ENCODE data around the gene CLSTN2. TPM values are rescaled to one million over a fixed set of nuclear protein-coding genes. Genes with fewer than 3 reads are reported as not detected.

Gene CLSTN2
- total and polyA plus RNA-seq, 2 of the 4 experiments (the other 2 are of a cell fraction): under 0.01 to 0.07 TPM

- intact Hi-C loops (cut with micrococcal nuclease): no loop called here
- Histone ChIP-seq H3K27ac (ENCODE audit: insufficient read depth, low read length) (no peak overlapping the region), H3K23ac (ENCODE audit: low read depth, low read length) (no peak overlapping the region), H3K4me2 (ENCODE audit: low read depth, low read length) (no peak overlapping the region), H4K91ac (ENCODE audit: insufficient read depth, low read depth, low read length) (no peak overlapping the region), H2BK20ac (ENCODE audit: low read depth, low read length) (no peak overlapping the region), H2BK5ac (ENCODE audit: low read depth, low read length, poor library complexity, severe bottlenecking) (no peak overlapping the region), H3K4me1 (ENCODE audit: control insufficient read depth, insufficient read depth, low read length) (no peaks in the 10 kb centered on the region), H3K4me3 (ENCODE audit: insufficient read depth, low read depth, low read length) (no peak overlapping the region), H2AK9ac (replicated peaks; ENCODE audit: low read depth, low read length, poor library complexity) (no peak overlapping the region), H3K9me1 (ENCODE audit: insufficient read depth, low read length) (no peaks in the 10 kb centered on the region), H4K20me1 (ENCODE audit: insufficient read depth, low read length) (no peaks in the 10 kb centered on the region), H3K4ac (ENCODE audit: low read depth, low read length) (no peak overlapping the region), H3K36me3 (ENCODE audit: control insufficient read depth, insufficient read depth, low read length) (no peaks in the 10 kb centered on the region), H2BK15ac (ENCODE audit: low read depth, low read length) (no peak overlapping the region), H2AFZ (replicated peaks; ENCODE audit: low read length, poor library complexity) (no peak overlapping the region), H3K18ac (ENCODE audit: low read depth, low read length) (no peak overlapping the region), H3K27me3 (ENCODE audit: control insufficient read depth, insufficient read depth, low read length) (no peaks in the 10 kb centered on the region), H2BK120ac (ENCODE audit: low read depth, low read length) (no peak overlapping the region), H3K56ac (ENCODE audit: extremely low read depth, insufficient read depth, low read length) (no peak overlapping the region), H3K9ac (ENCODE audit: low read depth, low read length) (no peak overlapping the region), H4K8ac (ENCODE audit: low read depth in 2 of 2, low read length in 2 of 2) (no peak overlapping the region), H3K9me3 (ENCODE audit: control insufficient read depth, insufficient read depth, low read length) (no peaks in the 10 kb centered on the region), H2AK5ac (ENCODE audit: low read depth, low read length) (no peak overlapping the region), H3K79me1 (ENCODE audit: low read depth in 1 of 2, low read length in 2 of 2) (no peaks in the 10 kb centered on the region), H4K5ac (ENCODE audit: low read depth, low read length) (no peak overlapping the region), H3K14ac (replicated peaks; ENCODE audit: low read depth, low read length) (no peak overlapping the region)
- TF ChIP-seq NFE2L2 (IDR thresholded peaks at IDR 0.05; ENCODE audit: low read depth, low read length) (no peak), MAFK (IDR thresholded peaks at IDR 0.05; ENCODE audit: low read depth, low read length) (no peak), CEBPB (IDR thresholded peaks at IDR 0.05; ENCODE audit: low read depth, low read length) (no peak), MXI1 (IDR thresholded peaks at IDR 0.05; ENCODE audit: borderline replicate concordance, low read depth, low read length) (no peak), MAZ (IDR thresholded peaks at IDR 0.05; ENCODE audit: borderline replicate concordance, low read depth, low read length) (no peak), RCOR1 (IDR thresholded peaks at IDR 0.05; ENCODE audit: insufficient replicate concordance, low read length) (no peak), CHD1 (IDR thresholded peaks at IDR 0.05; ENCODE audit: low read depth, low read length) (no peak), POLR2A (IDR thresholded peaks at IDR 0.05; ENCODE audit: low read depth, low read length) (no peak), SMC3 (IDR thresholded peaks at IDR 0.05; ENCODE audit: low read depth, low read length) (no peak), BHLHE40 (IDR thresholded peaks at IDR 0.05; ENCODE audit: low read depth, low read length) (no peak), FOS (IDR thresholded peaks at IDR 0.05; ENCODE audit: low read depth, low read length) (no peak), USF2 (IDR thresholded peaks at IDR 0.05; ENCODE audit: low read depth, low read length) (no peak), RAD21 (IDR thresholded peaks at IDR 0.05; ENCODE audit: low read length) (no peak), CTCF (conservative IDR thresholded peaks at IDR 0.05; ENCODE audit: low read depth, low read length) (no peak), ELK1 (IDR thresholded peaks at IDR 0.05; ENCODE audit: borderline replicate concordance, low read depth, low read length) (no peak), RFX5 (IDR thresholded peaks at IDR 0.05; ENCODE audit: low read depth, low read length) (no peak)
- no CpG with 5 or more reads among the region's 1 CpG for WGBS, 2 experiments (ENCODE audit: extremely low coverage in 2 of 2, insufficient read length in 1 of 2)
- no peak for DNase-seq
- dilution Hi-C loops (cut with HindIII; ENCODE audit: low sequenced_read_pairs, unreplicated experiment): no loop called here
- BruUV-seq (replicated peaks): no TSS peak
- POLR2A ChIA-PET (ENCODE audit: unreplicated experiment): no interaction called here
- no peak for ATAC-seq (ENCODE audit: low read depth)
- CTCF ChIA-PET: no interaction called here
- in situ Hi-C loops (cut with MboI; ENCODE audit: low sequenced_read_pairs): no loop called here
These were observed 438.2 kb downstream of the CLSTN2 start for GRCh38 chr3:140373234-140373633.

Data from IMR-90 (cell line).